ENCODE results near the gene TSPEAR.
"Not testable (repeated sequence)": the region's sequence is repeated elsewhere in the genome, so short reads cannot be mapped to it uniquely, and the experiment has no call there.

Gene TSPEAR

GRCh38 chr21:44564099-44564498 lies 147.3 kb downstream of the TSPEAR start:
- DNase-seq, result no peak

GRCh38 chr21:44558695-44559094 lies 152.7 kb downstream of the TSPEAR start, which contains the start of gene KRTAP10-3:
Gene KRTAP10-3, minus strand, starts transcription at chr21:44558795. Its CDS starts 80 bp downstream, at chr21:44558715.
- no peak for DNase-seq

- not testable (repeated sequence) for DNase-seq
These were observed 153.1 kb downstream of the TSPEAR start for GRCh38 chr21:44558329-44558675.

GRCh38 chr21:44557491-44558328 lies 153.7 kb downstream of the TSPEAR start:
- no peak for DNase-seq

GRCh38 chr21:44556879-44557278 lies 154.5 kb downstream of the TSPEAR start:
- DNase-seq, result no peak

- no peak for DNase-seq
These were observed 156.0 kb downstream of the TSPEAR start for GRCh38 chr21:44555200-44555875.

GRCh38 chr21:44552681-44553080 lies 158.7 kb downstream of the TSPEAR start:
- DNase-seq, result no peak

GRCh38 chr21:44552136-44552535 lies 159.2 kb downstream of the TSPEAR start:
- DNase-seq, result no peak

GRCh38 chr21:44551340-44551961 lies 159.9 kb downstream of the TSPEAR start, which contains the start of gene KRTAP10-2:
Gene KRTAP10-2, minus strand, starts transcription at chr21:44551505. Its CDS starts 47 bp downstream, at chr21:44551458.
- no peak for DNase-seq

GRCh38 chr21:44550807-44551206 lies 160.6 kb downstream of the TSPEAR start:
- DNase-seq, result no peak

- DNase-seq, result not testable (repeated sequence)
These were observed 161.1 kb downstream of the TSPEAR start for GRCh38 chr21:44550285-44550684.

- DNase-seq, result no peak
These were observed 161.7 kb downstream of the TSPEAR start for GRCh38 chr21:44549525-44550211.

GRCh38 chr21:44548922-44549321 lies 162.4 kb downstream of the TSPEAR start:
- DNase-seq, result no peak

- DNase-seq, result no peak
These were observed 163.0 kb downstream of the TSPEAR start for GRCh38 chr21:44548381-44548780.

GRCh38 chr21:44547656-44548331 lies 163.6 kb downstream of the TSPEAR start:
- no peak for DNase-seq

GRCh38 chr21:44544566-44544965 lies 166.8 kb downstream of the TSPEAR start:
- no peak for DNase-seq

GRCh38 chr21:44542716-44543115 lies 168.7 kb downstream of the TSPEAR start:
- no peak for DNase-seq

- no peak for DNase-seq
These were observed 170.6 kb downstream of the TSPEAR start for GRCh38 chr21:44540741-44541288.

- no peak for DNase-seq
These were observed 171.2 kb downstream of the TSPEAR start, which contains the start of gene KRTAP10-1 for GRCh38 chr21:44539991-44540666. Gene KRTAP10-1, minus strand, starts transcription at chr21:44540195. Its CDS starts 45 bp downstream, at chr21:44540150.

GRCh38 chr21:44539046-44539445 lies 172.3 kb downstream of the TSPEAR start:
- DNase-seq, result no peak
